ENCODE data around the gene ABHD8. TPM values are rescaled to one million over a fixed set of nuclear protein-coding genes. Genes with fewer than 3 reads are reported as not detected.

ABHD8 gene
- total RNA-seq, 1 donor from 2014 or later = 16.9 TPM

GRCh38 chr19:17347361-17347760 lies 44.1 kb upstream of the ABHD8 start:
- Mint-ChIP-seq H3K4me3 (ENCODE audit: low read depth) (no peak overlapping the region), H3K27me3 (peaks cover 18% of the 10 kb centered on the region), H3K36me3 (ENCODE audit: insufficient read depth) (no peaks in the 10 kb centered on the region), H3K9me3 (ENCODE audit: low read depth) (no peaks in the 10 kb centered on the region), H3K4me1 (ENCODE audit: low read depth) (no peaks in the 10 kb centered on the region), H3K27ac (no peak overlapping the region)
- TF ChIP-seq CTCF (IDR thresholded peaks at IDR 0.05; ENCODE audit: unreplicated experiment) = no peak
- DNase-seq (ENCODE audit: low spot score, unreplicated experiment) = no peak

- no peak overlapping the region for H3K4me3 Mint-ChIP-seq (ENCODE audit: low read depth)
- H3K27ac Mint-ChIP-seq = no peak overlapping the region
- H3K4me1 Mint-ChIP-seq (ENCODE audit: low read depth) = no peaks in the 10 kb centered on the region
- no peaks in the 10 kb centered on the region for H3K36me3 Mint-ChIP-seq (ENCODE audit: insufficient read depth)
- DNase-seq (ENCODE audit: low spot score, unreplicated experiment) = peak; percentile 71
- TF ChIP-seq CTCF (IDR thresholded peaks at IDR 0.05; ENCODE audit: unreplicated experiment) = peak; percentile 96
- no peaks in the 10 kb centered on the region for H3K9me3 Mint-ChIP-seq (ENCODE audit: low read depth)
- peaks cover 14% of the 10 kb centered on the region for H3K27me3 Mint-ChIP-seq
Measured at GRCh38 chr19:17346109-17346671, 43.0 kb upstream of the ABHD8 start.

- H3K4me3 Mint-ChIP-seq (ENCODE audit: low read depth) = no peak overlapping the region
- no peak for DNase-seq (ENCODE audit: low spot score, unreplicated experiment)
- H3K4me1 Mint-ChIP-seq (ENCODE audit: low read depth) = peaks cover 3% of the 10 kb centered on the region
- no peak for TF ChIP-seq CTCF (IDR thresholded peaks at IDR 0.05; ENCODE audit: unreplicated experiment)
- H3K27me3 Mint-ChIP-seq = no peaks in the 10 kb centered on the region
- H3K36me3 Mint-ChIP-seq (ENCODE audit: insufficient read depth) = peaks cover 1% of the 10 kb centered on the region
- no peak overlapping the region for H3K27ac Mint-ChIP-seq
- no peaks in the 10 kb centered on the region for H3K9me3 Mint-ChIP-seq (ENCODE audit: low read depth)
Measured at GRCh38 chr19:17341845-17342244, 38.6 kb upstream of the ABHD8 start.

- Mint-ChIP-seq H3K27me3 (no peaks in the 10 kb centered on the region), H3K27ac (no peak overlapping the region), H3K9me3 (ENCODE audit: low read depth) (no peaks in the 10 kb centered on the region), H3K4me3 (ENCODE audit: low read depth) (no peak overlapping the region), H3K36me3 (ENCODE audit: insufficient read depth) (peaks cover 1% of the 10 kb centered on the region), H3K4me1 (ENCODE audit: low read depth) (peaks cover 6% of the 10 kb centered on the region)
- DNase-seq (ENCODE audit: low spot score, unreplicated experiment) = no peak
- TF ChIP-seq CTCF (IDR thresholded peaks at IDR 0.05; ENCODE audit: unreplicated experiment) = no peak
Measured at GRCh38 chr19:17341386-17341785, 38.2 kb upstream of the ABHD8 start.

GRCh38 chr19:17340871-17341357 lies 37.7 kb upstream of the ABHD8 start:
- Mint-ChIP-seq H3K4me1 (ENCODE audit: low read depth) (peaks cover 7% of the 10 kb centered on the region), H3K36me3 (ENCODE audit: insufficient read depth) (peaks cover 1% of the 10 kb centered on the region), H3K27ac (no peak overlapping the region), H3K27me3 (no peaks in the 10 kb centered on the region), H3K9me3 (ENCODE audit: low read depth) (no peaks in the 10 kb centered on the region), H3K4me3 (ENCODE audit: low read depth) (no peak overlapping the region)
- no peak for TF ChIP-seq CTCF (IDR thresholded peaks at IDR 0.05; ENCODE audit: unreplicated experiment)
- DNase-seq (ENCODE audit: low spot score, unreplicated experiment) = no peak

Data from progenitor cell of endocrine pancreas (in vitro differentiated cells).